Raji (cell line): Measurements from ENCODE around the gene HECTD4.

Source experiments
- POLR2A ChIP-seq: IDR thresholded peaks from 2 replicates; pipeline ENCODE4 v1.6.1; 2011; ENCODE audit warnings: low read depth, low read length, control low read depth; ENCODE audit not compliant: insufficient read depth

The HECTD4 gene

DNA sequence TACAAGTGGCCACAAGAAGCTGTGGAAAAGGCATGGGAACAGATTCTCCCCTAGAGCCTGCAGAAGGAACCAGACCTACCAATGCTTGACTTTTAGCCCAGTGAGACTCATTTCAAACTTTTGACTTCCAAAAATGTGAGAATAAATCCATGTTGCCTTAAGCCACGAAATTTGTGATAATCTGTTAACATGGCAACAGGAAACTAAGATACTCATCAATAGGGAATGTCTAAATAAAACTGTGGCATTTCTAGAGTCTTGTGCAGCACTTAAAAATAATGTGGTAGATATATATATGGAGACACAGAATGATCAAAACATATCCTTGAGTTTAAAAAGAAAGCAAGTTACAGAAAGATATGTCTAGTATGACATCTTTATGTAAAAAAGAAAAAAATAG is 12.0 kb downstream of the HECTD4 start:
- TF ChIP-seq POLR2A = no peak

DNA sequence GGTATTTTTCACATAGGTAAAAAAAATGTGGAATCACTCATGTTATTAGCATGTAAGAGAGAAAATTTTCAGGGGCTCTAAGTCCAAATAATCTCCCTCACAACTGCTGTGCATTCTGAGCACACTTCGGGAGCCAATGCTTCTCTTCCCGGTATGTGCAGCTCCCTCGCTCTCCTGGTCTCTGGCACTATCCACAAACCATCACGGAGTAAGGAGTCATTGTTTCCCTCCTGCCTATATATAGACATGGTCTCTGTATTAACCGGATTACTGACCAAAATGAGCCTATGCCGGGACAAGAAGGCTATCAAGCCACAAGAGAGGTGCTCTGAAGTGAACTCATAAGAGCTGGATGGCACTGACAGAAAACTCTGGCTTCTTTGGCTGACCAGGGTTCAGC is 13.4 kb downstream of the HECTD4 start:
- TF ChIP-seq POLR2A = no peak

DNA sequence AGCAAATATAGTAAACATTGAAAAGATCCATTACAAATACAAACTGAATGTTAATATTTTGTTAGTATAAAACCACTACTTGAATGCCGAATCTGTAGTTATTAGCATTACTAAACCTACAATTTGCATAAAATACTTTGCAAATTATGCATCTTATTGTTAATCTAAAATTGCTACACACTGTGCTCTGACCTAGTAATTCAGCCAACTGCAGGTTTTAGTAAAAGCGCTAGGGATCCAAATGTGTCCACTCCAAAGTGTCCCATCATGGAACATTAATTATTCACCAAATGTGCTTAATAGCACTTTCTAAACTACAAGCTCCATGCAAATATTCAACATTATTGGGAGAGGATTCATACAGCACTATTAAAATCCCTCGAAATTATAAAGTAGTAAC is 14.3 kb downstream of the HECTD4 start:
- no peak for TF ChIP-seq POLR2A

DNA sequence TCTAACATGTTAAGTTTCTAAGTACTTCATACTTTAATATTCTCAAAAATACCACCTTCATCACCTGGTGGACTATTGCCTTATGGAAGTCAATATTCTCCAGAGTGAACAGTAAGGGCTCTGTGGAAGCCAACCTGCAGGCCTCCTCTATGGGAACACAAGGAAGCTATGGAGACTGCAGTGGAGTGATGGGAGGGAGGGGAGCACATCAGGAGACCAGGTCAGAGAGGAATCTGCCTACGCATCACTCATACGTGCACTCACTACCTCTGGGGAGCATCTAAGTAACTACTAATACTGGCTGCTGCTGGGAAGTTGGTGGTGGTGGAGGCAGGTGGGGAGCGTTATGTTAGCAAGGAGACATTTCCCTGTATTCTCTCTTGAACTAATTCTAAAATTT is 19.9 kb downstream of the HECTD4 start:
- TF ChIP-seq POLR2A = no peak

DNA sequence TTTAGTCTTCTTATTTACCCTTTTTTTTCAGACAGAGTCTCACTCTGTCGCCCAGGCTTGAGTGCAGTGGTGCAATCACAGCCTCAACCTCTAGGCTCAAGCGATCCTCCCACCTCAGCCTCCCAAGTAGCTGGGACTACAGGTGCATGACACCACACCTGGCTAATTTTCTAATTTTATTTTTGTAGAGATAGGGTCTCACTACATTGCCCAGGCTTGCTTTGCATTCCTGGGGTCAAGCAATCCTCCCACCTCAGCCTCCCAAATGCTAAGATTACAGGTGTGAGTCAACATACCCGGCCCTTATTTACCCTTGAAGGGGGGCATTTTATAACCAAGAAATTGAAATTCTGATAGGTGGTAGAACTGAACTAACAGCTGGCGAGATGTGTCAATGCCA is 21.0 kb downstream of the HECTD4 start:
- no peak for TF ChIP-seq POLR2A

DNA sequence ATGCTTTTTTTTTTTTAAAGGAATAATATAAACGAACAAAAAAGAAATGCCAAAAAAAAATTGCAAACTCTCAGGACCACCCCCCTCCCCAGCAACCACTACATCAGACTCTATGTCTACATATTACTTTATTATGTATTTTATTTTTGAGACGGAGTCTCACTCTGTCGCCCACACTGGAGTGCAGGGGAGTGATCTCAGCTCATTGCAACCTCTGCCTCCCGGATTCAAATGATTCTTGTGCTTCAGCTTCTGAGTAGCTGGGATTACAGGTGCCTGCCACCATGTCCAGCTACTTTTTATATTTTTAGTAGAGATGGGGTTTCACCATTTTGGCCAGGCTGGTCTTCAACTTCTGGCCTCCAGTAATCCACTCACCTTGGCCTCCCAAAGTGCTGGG is 22.9 kb downstream of the HECTD4 start:
- TF ChIP-seq POLR2A = no peak

DNA sequence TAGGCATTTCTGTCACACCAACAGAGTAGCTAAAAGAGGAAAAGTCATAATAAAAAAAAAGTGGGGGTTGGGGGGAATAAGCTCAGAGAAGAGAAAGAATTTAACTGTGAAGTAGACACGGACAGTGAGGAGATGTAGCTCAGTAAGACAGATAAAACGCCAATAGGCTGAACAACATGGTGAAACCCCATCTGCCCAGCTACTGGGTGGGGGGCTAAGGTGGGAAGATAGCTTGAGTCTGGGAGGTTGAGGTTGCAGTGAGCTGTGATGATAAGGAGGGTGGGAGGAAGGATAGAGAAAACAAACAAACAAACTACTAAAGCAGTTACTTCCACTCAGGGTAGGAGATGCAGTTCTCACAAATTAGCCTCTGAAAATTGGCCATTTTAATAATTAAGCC is 25.0 kb downstream of the HECTD4 start:
- no peak for TF ChIP-seq POLR2A

DNA sequence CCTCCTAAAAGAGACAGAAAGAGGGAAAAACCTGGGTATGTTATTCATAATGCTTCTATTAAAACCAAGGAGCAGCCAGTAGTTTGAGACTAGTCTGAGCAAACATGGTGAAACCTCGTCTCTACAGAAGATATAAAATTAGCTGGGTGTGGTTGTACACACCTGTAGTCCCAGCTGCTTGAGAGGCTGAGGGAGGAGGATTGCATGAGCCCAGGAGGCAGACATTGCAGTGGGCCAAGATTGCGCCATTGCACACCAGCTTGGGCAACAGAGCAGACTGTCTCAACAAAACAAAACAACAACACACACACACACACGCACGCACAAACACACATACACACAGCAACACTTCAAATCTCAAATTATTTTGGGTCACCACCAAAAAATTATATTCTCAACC is 27.8 kb downstream of the HECTD4 start:
- no peak for TF ChIP-seq POLR2A

DNA sequence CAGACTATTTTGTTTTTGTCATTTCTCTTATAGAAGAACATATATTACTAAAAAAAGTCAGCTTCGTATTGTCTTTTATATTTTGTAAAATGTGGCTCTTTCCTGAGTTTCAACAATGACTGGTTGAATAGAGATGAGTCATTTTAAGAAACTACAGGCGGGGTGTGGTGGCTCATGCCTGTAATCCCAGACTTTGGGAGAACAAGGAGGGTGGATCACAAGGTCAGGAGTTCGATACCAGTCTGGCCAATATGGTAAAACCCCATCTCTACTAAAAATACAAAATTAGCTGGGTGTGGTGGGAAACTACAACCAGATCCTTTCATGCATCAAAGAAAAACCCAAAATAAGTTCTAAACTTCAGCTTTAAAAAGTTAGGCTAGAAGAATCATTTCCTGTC is 28.8 kb downstream of the HECTD4 start:
- TF ChIP-seq POLR2A = no peak

DNA sequence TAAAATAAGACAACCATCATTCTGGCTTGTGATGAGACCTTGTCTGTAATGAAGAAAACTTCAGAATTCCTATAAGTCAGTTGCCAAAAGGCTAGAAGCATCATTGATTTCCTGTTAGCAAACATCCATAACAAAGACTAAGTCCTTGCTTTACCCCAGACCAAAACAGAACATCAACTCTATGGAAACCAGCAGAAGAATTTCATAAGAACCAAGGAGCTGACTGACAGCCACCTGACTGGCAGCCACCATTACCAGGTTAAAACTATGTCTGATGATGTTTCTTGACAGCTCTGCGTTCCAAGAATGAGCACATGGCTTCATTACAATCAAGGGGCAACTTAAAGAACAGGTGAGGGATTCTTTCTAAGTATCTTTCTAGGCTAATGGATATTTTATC is 29.3 kb downstream of the HECTD4 start:
- no peak for TF ChIP-seq POLR2A

DNA sequence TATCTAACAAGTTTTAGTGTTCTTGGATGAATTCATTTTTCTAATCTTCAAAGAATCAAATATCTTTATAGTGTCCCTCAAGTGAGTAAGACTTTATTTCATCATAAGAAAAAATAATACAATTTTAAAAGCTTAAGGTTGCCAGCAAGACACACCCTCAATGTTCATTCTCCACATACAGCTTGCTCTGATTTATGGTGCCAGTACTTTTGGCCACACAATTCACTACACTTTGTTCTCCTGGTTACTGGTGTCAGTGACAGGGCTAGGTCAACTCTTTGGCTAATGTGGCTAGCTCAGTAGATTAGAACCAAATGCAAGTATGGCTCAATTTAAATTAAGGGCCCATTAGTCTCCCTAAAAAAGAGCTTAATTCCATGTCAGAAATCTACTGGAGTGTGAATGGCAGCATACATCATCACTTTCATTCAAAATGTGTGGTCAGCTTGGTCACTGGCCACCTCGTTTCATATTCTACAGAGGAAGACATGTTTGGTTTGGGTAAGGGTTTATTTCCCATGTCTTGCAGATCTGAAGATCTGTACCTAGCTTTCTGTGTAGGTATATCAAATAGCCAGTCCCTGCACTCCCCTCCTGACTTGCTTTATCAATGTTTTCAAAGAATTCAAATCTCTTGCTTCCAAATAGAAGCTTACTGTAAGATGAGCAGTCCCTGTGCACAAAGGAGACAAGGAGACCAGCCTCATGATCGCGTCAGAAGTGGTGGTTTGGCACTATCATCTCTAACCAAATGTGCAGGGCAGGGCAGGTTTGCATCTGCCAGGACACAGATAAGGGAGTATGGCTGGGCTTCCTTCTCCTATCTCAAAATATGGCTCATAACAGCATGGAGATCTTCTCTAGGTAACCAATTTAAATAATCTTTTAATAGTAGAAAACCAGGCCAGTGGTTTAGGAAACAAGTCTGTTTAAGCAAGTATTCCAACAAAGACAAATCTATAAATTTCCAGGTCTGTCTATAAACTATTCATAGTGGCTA is 31.3 kb downstream of the HECTD4 start:
- no peak for TF ChIP-seq POLR2A

DNA sequence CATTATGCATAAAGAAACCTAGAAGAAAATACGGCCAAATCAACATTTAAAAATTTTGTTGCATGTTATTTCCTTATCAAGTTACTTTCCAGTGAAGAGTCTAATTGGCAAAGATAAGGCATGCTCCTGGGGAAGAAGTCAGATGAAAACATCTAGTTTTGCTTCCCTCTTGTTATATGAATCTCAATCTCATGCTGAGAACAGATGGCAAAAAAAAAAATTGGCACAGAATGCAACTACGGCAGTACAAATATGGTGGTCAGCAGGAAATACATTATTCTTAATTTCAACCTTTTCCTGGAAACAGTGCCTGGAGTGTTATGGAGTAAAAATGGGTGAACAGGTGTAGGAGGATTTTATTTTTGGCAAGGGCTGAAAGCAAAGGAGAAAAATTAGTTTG is 32.8 kb downstream of the HECTD4 start:
- no peak for TF ChIP-seq POLR2A

DNA sequence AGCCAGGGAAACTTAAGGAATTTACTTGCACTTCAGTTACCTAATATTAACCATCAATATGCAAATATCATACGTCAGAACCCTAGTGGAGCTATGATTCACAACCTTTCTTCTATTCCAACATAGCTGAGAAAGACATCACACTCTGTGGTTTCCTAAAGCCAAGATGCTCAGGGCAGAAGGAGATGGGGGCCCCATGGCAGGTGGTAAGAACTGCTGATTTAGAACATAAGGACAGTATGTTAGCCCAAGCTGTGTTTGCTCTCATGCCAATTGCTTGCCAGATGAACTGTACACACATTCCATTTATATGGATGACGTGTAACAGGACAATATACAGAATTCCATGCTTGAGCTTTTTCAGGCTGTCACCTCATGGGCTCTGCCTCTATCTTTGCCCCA is 34.6 kb downstream of the HECTD4 start:
- TF ChIP-seq POLR2A = no peak

DNA sequence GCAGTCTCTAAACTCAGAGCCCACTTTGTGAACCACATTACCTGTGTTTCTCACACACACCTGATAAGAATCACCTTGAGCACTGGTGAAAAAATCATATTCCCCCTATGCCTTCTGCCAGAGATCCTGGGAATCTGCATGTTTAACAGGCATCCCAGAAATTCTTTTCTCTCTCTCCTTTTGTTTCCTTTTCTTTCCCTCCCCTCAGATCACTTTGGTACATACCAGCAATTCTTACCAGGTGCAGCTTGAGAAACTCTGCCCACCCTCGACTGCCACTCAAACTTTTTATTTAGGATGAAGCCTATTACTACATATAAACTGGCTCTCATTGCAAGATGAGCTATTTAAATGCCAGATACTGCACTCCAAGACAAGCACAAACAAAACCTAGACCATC is 36.0 kb downstream of the HECTD4 start:
- TF ChIP-seq POLR2A = no peak

DNA sequence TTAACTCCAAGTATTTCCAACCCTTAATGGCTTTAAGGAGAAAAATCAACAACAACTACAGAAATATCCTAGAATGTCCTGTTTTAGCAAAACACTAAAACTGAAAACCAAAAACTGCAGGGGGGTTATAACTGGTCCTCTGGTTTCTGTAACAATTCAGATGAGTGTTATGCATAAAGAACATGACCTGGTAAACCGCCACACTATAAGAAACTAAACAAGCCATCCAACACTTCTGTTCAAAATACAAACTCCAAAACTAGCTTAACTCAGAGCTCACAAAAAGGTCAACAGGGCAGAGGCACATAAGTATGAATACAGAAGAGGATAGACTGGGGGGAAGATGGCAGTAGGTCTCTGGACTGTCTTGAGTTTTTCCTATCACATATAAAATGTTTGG is 38.0 kb downstream of the HECTD4 start:
- no peak for TF ChIP-seq POLR2A

DNA sequence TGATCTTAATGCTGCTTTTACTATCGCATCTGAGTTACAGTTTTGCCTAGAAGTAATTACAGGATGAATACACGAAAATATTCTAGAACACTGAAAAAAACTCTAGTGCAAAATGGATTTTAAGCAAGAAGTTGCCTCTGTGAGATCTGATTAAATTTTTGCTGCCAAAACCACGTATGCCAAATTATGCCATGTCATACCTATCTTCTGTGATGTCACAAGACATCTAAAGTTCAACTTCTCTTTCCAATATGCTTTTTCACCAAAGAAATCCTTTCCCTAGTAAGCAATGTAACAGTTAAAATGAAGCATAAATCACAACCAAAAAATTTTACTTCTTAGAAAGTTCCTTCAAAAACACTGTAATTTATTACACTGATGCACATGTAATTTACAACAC is 39.6 kb downstream of the HECTD4 start:
- TF ChIP-seq POLR2A = no peak
